CD4-positive, alpha-beta T cell treated with Interleukin-10 for 1 hour (primary cell): ENCODE measurements around the gene TP53I13.

Experiments
- DNase-seq: peaks from one replicate; pipeline ENCODE4 v3.0.0-alpha.2; 2020

The TP53I13 gene

GRCh38 chr17:29567554-29568330 is 759 bp upstream of the TP53I13 start:
- DNase-seq = peak; percentile 81

DNA sequence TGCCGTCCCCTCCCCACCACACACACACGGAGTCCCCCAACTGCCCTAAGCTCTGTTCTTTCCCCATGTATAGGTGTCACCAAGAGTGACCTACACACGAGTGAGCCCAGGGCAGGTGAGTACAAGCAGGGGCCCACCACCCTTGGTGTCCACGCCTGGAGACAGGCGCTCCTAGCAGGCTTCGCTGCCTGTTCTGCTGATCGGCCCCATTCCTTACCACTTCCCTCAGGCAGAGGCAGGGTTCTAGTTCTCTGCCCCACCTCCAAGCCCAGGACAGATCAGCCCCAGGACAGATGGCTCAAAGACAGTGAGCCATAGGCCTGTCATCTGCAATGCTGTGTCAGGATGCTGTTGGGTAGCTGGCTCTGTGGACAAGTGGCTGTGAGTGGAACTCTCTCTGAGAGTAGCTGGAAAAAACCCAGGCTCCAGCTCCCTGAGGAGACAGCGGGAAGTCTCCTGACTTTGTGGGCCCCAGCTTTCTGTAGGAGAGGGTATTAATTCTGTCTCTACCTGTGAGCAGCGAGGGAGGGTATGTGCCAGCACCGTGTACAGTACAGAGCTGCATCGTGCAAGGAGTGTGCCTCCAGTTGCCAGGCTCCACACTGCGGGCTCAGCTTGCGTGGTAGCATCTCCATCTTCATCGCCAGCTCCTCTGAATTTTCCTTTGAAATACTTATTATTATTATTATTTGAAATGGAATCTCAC is 897 bp downstream of the TP53I13 start:
- DNase-seq = no peak

- no peak for DNase-seq
Measured at GRCh38 chr17:29570521-29570920, 2.0 kb downstream of the TP53I13 start.

DNA sequence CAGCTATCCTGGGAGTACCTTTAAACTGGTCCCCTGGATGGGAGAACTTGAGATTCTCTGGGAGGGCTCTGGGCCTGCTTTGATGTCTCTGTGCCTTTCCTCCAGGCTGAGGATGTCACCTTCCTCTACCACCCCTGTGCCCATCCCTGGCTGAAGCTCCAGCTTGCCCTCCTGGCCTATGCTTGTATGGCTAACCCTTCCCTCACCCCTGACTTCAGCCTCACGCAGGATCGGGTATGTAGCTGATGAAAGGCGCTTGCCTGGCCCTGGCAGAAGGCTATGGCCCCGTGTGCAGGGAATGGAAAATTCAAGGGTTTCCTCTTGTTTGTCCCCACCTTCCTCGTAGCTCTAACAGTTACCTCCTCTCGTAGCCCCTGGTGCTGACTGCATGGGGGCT is 3.0 kb downstream of the TP53I13 start:
- DNase-seq = no peak

DNA sequence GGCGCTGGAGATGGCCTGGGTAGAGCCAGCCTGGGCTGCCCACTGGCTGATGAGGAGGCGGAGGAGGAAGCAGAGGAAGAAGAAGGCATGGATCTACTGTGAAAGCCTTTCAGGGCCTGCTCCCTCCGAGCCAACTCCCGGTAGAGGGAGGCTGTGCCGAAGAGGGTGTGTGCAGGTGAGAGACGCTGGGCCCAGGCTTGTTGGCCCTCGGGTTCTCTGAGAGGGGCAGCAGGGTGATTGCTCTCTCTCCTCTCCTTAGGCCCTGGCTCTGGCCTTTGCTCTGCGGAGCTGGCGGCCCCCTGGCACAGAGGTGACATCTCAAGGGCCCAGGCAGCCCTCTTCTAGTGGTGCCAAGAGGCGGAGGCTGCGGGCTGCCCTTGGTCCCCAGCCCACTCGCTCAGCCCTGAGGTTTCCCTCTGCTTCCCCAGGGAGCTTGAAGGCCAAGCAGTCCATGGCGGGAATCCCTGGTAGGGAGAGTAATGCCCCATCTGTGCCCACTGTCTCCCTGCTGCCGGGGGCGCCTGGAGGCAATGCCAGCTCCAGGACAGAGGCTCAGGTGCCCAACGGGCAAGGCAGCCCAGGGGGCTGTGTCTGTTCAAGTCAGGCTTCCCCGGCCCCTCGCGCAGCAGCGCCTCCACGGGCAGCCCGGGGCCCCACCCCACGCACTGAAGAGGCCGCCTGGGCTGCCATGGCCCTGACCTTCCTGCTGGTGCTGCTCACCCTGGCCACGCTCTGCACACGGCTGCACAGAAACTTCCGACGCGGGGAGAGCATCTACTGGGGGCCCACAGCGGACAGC is 3.6 kb downstream of the TP53I13 start:
- no peak for DNase-seq

- peak; percentile 55 for DNase-seq
Measured at GRCh38 chr17:29572691-29573557, 4.4 kb downstream of the TP53I13 start.

DNA sequence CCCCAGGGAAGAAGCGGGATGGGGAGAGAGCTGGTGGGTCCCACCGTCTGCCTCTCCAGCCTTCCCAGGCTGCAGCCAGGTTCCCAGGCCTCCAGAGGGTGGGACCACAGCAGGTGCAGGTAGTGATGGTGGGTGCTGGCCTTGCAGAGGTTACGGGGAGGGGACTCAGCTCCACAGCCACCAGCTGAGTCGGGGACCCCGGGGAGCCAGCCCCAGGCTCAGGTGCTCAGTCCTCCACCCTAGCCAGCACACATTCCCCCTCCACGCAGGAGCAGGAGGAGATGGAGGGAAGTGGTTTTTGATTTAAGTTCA is 5.0 kb downstream of the TP53I13 start:
- DNase-seq = no peak

DNA sequence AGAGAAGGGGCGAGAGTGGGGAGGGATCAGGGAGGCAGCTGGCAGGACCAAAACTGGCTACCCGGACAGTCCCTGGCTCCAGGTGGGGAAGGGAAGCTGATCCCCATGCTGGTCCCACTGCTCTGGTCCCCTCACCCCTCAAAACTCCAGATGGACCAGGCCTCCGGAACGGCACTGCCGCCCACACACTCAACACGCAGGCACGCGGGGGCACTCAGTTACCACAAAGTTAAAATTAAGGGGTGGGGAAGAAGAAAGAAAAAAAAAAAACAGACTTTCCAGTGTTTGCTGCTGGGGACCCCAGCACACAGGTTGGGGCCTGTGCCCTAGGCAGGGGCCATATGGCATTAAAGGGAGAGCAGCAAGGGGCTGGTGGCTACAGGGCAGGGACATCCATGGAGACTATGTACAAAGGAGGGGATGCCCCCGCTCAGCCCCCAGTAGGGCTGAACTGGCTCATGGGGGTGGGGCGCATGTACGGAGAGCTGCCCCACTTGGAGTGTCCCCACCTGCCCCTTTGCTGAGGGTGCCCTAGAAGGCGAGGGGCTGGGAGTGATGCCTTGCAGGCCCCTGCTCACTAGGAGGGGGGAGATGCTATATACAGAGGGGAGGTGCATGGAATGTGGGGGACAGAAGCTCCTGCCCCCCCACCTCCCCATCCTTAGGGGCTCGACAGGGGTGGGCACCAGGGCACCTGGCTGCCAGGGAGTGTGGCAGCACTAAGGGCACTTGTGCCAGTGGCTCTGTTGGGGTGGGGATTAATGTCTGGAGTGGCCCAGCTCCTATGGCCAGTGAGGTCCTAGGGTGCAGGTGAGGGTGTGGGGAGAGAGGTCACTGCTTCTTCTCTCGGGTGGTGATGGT is 5.6 kb downstream of the TP53I13 start:
- DNase-seq = no peak

DNA sequence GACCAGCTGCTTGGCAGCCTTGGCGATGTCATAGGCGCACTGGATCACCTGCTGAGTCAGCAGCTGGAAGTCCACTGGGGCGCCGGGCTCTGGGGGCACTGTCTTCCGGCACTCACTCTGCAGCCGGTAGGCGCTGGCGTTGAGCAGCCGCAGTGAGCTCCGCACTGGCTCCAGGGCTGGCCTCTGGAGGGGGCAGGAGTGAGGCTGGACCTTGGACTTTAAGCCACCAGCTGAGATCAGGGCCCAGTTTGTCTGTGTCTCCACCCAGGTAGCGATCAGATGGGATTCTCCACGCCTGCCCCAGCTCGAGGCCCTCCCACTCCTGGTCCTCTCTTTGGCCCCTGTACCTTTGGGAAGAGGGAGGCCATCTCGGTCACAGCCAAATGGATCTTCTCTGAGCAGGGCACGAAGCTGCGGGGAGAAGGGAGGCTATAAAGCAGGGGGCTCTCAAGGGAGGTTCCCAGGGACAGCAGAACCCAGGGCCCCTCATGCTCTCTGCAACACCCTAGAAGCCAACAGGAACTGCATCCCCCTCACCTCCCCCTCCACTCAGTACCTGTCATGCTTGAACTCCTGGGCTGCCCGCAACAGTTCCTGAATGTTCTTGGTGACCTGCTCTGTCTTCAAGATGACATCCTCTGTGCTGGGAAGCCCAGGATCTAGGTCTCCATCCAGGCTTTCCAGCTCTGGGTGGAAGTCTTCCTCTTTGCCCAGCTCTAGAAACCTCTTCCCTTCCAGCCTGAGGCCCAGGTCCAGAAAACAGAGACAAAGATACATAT is 6.4 kb downstream of the TP53I13 start:
- DNase-seq = no peak

- DNase-seq = no peak
Measured at GRCh38 chr17:29575511-29576213, 7.2 kb downstream of the TP53I13 start.

DNA sequence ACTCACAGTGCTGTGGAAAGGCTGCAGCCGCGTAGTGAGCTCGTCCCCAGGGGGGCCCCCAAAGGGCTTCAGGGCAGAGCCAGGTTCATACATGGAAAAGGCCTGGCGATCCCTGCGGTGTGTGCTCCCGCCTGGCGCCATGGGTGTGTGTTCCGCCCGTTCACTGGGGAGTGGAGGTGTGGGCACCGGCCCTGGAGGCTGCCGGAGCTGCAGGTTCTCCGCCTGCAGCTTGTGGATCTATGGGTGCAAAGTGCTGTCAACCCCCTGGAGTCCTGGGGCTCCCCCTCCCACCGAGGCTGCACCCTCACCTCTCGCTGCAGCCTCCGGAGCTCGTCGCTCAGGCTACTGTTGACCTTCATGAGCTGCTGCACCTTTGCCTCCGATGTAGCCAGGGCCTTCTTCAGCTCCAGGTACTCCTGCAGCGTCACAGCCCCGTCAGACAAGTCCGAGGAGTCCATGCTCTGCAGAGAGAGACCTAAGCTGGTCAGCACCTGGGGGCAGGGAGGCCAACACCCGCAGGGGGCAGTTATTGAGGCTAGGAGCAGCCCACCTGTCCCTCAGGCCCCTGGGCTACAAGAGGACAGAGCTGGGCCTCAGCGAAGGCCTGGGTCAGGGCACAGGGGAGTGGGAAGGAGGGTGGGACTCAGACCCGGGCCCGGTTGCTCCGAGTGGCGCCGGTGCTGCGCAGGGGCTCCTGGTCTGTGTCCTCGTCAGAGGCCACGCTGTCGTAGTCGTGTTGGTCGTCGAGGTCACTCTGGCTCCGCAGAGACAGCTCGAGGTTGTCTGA is 7.9 kb downstream of the TP53I13 start:
- no peak for DNase-seq

DNA sequence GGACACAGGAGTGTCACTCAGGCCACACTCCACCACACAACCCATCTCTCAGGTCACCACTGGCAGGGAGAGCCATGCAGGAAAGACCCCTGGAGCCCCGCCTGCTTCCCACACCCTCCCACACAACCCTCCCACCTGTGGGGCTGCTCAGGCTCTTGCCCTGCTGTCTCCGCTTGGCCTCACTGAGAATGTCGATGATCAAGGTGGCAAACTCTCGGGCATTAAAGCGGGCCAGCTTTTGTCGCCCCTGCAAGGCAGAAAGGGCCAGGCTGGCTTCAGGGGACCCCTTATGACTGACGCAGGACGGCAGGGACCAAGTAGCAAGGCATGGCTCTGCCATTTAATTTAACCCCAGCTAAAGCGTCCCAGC is 8.5 kb downstream of the TP53I13 start:
- no peak for DNase-seq

DNA sequence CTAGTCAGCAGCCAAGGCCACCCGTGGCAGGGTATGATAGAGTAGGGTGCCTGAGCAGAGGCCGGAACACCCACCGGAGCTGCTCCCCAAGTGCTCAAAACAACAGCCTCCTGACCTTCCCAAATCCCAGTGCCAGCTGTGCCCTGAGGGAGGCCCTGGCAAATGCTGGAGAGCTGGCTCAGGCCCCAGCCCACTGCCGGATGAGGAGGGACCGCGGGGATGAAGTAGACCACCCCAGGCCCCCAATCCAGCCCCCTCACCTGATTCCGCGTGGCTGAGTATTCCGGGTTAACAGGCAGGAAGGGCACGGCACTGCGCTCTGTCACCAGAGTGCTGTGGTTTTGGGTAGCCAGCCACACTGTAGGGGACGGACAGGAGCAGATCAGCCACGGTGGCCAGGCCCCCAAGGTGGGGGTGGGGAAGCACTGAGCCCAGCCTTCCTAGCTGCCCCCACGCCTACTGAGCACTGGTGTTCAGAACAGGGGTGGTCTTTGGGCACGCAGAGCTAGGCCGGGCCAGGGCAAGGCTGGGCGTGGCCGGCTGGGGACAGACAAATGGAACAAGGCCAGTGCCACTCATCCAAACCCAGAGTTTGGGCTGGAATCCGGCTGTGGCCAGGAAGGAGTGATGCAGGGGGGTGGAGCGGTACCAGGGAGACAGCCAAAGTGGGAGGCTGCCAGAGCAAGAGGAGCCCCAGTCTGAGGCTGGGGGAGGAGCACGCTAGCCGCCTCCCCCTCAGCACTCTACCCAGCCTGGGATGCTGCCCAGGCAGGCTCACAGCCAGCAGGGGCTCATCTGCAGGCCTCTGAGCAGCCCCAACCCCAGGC is 9.1 kb downstream of the TP53I13 start:
- no peak for DNase-seq

- no peak for DNase-seq
Measured at GRCh38 chr17:29578626-29579485, 10.4 kb downstream of the TP53I13 start.

DNA sequence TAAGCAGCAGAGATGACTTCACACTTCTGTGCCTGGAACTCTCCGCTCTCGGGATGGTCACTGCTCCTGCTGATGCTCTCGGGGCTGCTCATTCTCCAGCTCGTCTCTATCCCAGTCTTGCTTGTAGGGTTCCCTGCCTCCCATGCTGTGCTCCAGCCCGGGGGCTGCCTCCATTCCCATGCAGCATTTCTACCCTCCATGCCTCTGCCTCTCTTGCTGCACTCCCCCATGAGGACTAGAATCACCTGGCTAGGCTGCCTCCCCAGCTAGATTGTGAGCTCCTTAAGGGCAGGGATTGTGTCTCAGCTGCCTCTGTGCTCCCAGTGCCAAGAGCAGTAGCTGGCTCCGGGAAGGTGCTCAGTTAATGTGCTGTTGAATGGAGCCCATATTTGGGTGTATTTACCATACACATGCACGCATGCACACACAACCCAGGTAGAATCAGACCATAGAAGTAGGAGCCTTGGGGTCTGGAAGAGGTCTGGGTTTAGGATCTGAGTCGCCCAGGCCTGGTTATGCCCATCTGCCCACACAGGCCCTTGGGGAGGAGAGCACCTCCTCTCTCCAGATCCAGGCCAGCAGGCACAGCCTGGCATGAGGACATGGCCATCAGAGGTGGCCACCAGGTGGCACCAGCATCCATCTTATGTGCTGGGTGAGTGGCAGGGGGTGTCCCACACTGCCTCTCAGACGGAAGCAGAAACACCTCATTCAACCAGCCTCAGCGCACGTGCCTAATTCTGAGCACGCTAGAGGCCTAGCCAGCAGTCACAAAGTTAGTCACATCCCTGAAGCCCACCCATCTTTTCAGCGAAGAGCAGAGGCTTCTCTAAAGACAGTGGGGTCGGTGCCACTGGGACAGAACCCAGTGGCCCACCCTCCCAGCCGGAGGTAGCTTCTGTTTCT is 11.6 kb downstream of the TP53I13 start:
- peak; percentile 92 for DNase-seq

GRCh38 chr17:29581583-29582253 is 13.2 kb downstream of the TP53I13 start:
- no peak for DNase-seq
